ENCODE data around the gene DNAJC13. TPM values are rescaled to one million over a fixed set of nuclear protein-coding genes. Genes with fewer than 3 reads are reported as not detected.

DNAJC13 gene
- total and polyA plus RNA-seq, 2 donors (not counting 1 experiment from before 2014, with no cell fraction given): 9.7 to 51.1 TPM

- Histone ChIP-seq H3K9me3 (ENCODE audit: control extremely low read depth in 1 of 3, control insufficient read depth in 2 of 3, insufficient read depth in 1 of 3, low read length in 2 of 3) (no peaks in the 10 kb centered on the region), H3K4me1 (ENCODE audit: control insufficient read depth in 2 of 2, insufficient read depth in 2 of 2, low read length in 2 of 2) (no peaks in the 10 kb centered on the region), H3K4me2 (replicated peaks; ENCODE audit: low read depth, low read length, poor library complexity, severe bottlenecking) (no peak overlapping the region), H3K27me3 (replicated peaks in 1 of 4; ENCODE audit: control extremely low read depth in 1 of 4, control insufficient read depth in 3 of 4, insufficient read depth in 4 of 4, low read length in 3 of 4) (no peaks in the 10 kb centered on the region), H3K79me2 (ENCODE audit: control insufficient read depth, insufficient read depth, low read length) (no peaks in the 10 kb centered on the region), H3K36me3 (replicated peaks in 1 of 2; ENCODE audit: control extremely low read depth in 1 of 2, control insufficient read depth in 1 of 2, extremely low read depth in 1 of 2, insufficient read depth in 2 of 2, low read length in 1 of 2) (peaks cover 11 to 86% of the 10 kb centered on the region in 2 experiments), H4K20me1 (ENCODE audit: control insufficient read depth, insufficient read depth, low read length, poor library complexity, severe bottlenecking) (no peaks in the 10 kb centered on the region), H3K4me3 (ENCODE audit: control extremely low read depth in 1 of 5, extremely low read depth in 1 of 5, insufficient read depth in 1 of 5, low read depth in 2 of 5, low read length in 4 of 5) (no peak overlapping the region), H3K9ac (ENCODE audit: low read length) (no peak overlapping the region), H3K27ac (ENCODE audit: low read length in 2 of 2) (no peak overlapping the region), H2AFZ (ENCODE audit: insufficient read depth, low read depth, low read length, poor library complexity, severe bottlenecking) (no peak overlapping the region)
- POLR2A ChIA-PET: no interaction called here
- intact Hi-C loops (cut with micrococcal nuclease): loop anchor here (10.0 kb wide), 1 partner anchor 144 kb away; no protein-coding TSS in a partner anchor
- Mint-ChIP-seq H3K9me3 (ENCODE audit: insufficient read depth) (no peaks in the 10 kb centered on the region), H3K27me3 (no peaks in the 10 kb centered on the region), H3K27ac (no peak overlapping the region), H3K4me3 (no peak overlapping the region), H3K4me1 (no peaks in the 10 kb centered on the region)
- TF ChIP-seq EZH2 (IDR thresholded peaks at IDR 0.05; ENCODE audit: borderline replicate concordance, insufficient read depth, low read depth, low read length, poor library complexity, severe bottlenecking): no peak
- no peak for TF ChIP-seq CTCF (IDR thresholded peaks at IDR 0.05)
- ATAC-seq (ENCODE audit: low read depth) (no peak), DNase-seq (no peak)
- CTCF ChIA-PET: interaction anchor here (1.5 kb wide), 1 partner anchor 9 kb away, joined by 3 read pairs; no protein-coding TSS in a partner anchor
- WGBS (ENCODE audit: insufficient coverage): 100% methylated on average over 1 of the region's 3 CpGs
Measured at GRCh38 chr3:132499071-132499470, 81.8 kb downstream of the DNAJC13 start.

- ATAC-seq (ENCODE audit: low read depth) (no peak), DNase-seq (no peak)
- Mint-ChIP-seq H3K9me3 (ENCODE audit: insufficient read depth) (no peaks in the 10 kb centered on the region), H3K4me1 (no peaks in the 10 kb centered on the region), H3K4me3 (no peak overlapping the region), H3K27ac (no peak overlapping the region), H3K27me3 (no peaks in the 10 kb centered on the region)
- POLR2A ChIA-PET: no interaction called here
- Histone ChIP-seq H3K4me1 (ENCODE audit: control insufficient read depth in 2 of 2, insufficient read depth in 2 of 2, low read length in 2 of 2) (no peaks in the 10 kb centered on the region), H3K9ac (ENCODE audit: low read length) (no peak overlapping the region), H2AFZ (ENCODE audit: insufficient read depth, low read depth, low read length, poor library complexity, severe bottlenecking) (no peak overlapping the region), H3K27me3 (replicated peaks in 1 of 4; ENCODE audit: control extremely low read depth in 1 of 4, control insufficient read depth in 3 of 4, insufficient read depth in 4 of 4, low read length in 3 of 4) (no peaks in the 10 kb centered on the region), H3K79me2 (ENCODE audit: control insufficient read depth, insufficient read depth, low read length) (no peaks in the 10 kb centered on the region), H3K9me3 (ENCODE audit: control extremely low read depth in 1 of 3, control insufficient read depth in 2 of 3, insufficient read depth in 1 of 3, low read length in 2 of 3) (no peaks in the 10 kb centered on the region), H3K4me2 (replicated peaks; ENCODE audit: low read depth, low read length, poor library complexity, severe bottlenecking) (no peak overlapping the region), H3K27ac (ENCODE audit: low read length in 2 of 2) (no peak overlapping the region), H3K36me3 (replicated peaks in 1 of 2; ENCODE audit: control extremely low read depth in 1 of 2, control insufficient read depth in 1 of 2, extremely low read depth in 1 of 2, insufficient read depth in 2 of 2, low read length in 1 of 2) (peaks cover 15 to 82% of the 10 kb centered on the region in 2 experiments), H3K4me3 (ENCODE audit: control extremely low read depth in 1 of 5, extremely low read depth in 1 of 5, insufficient read depth in 1 of 5, low read depth in 2 of 5, low read length in 4 of 5) (no peak overlapping the region), H4K20me1 (ENCODE audit: control insufficient read depth, insufficient read depth, low read length, poor library complexity, severe bottlenecking) (no peaks in the 10 kb centered on the region)
- no CpG with 5 or more reads among the region's 1 CpG for WGBS (ENCODE audit: insufficient coverage)
- CTCF ChIA-PET: no interaction called here
- intact Hi-C loops (cut with micrococcal nuclease): no loop called here
- TF ChIP-seq CTCF (IDR thresholded peaks at IDR 0.05) (no peak), EZH2 (IDR thresholded peaks at IDR 0.05; ENCODE audit: borderline replicate concordance, insufficient read depth, low read depth, low read length, poor library complexity, severe bottlenecking) (no peak)
Measured at GRCh38 chr3:132503559-132503958, 86.3 kb downstream of the DNAJC13 start.
